Gastrocnemius medialis (tissue), 4 donors: ENCODE measurements around the gene INPP5D. TPM values are rescaled to one million over a fixed set of nuclear protein-coding genes. Genes with fewer than 3 reads are reported as not detected.

Experiments
- ATAC-seq, 2 donors: fragments of 150-250 bp; one replicate each; pipeline ENCODE4 v1.9.1; 2016
- DNase-seq, 2 donors: peaks; one replicate each; pipeline ENCODE4 v3.0.0-alpha.2; 2019
- H3K27ac ChIP-seq, 4 donors: fragments of 200-600 bp; sonication (generic); 1 replicate in 1 of 4; 2 replicates in 3 of 4; pipeline ENCODE4 v1.5.1; 2016 to 2018; ENCODE audit warnings: mild to moderate bottlenecking in 2 of 4, moderate library complexity in 1 of 4
- H3K27me3 ChIP-seq, 3 donors: fragments of 200-600 bp; sonication (generic) in 2 of 3; 1 replicate in 1 of 3; 2 replicates in 2 of 3; pipeline versions ENCODE4 v1.5.1 to v1.6.0; 2016 to 2019; ENCODE audit warnings: mild to moderate bottlenecking in 1 of 3, moderate library complexity in 1 of 3
- H3K36me3 ChIP-seq, 2 donors: fragments of 200-600 bp; sonication (generic) in 1 of 2; one replicate each; pipeline ENCODE4 v1.5.1; 2017 to 2018
- H3K4me1 ChIP-seq, 2 donors: fragments of 200-600 bp; sonication (generic) in 1 of 2; one replicate each; pipeline ENCODE4 v1.5.1; 2016 to 2017; ENCODE audit warnings: mild to moderate bottlenecking in 2 of 2
- H3K4me3 ChIP-seq, 4 donors: fragments of 200-600 bp; sonication (generic) in 3 of 4; 1 replicate in 1 of 4; 2 replicates in 3 of 4; pipeline ENCODE4 v1.5.1; 2016 to 2019; ENCODE audit warnings: mild to moderate bottlenecking in 2 of 4
- H3K9me3 ChIP-seq, 3 donors: fragments of 200-600 bp; sonication (generic) in 2 of 3; 1 replicate in 1 of 3; 2 replicates in 2 of 3; pipeline ENCODE4 v1.5.1; 2016 to 2019
- POLR2A ChIP-seq, 2 donors: fragments of 450-650 bp; IDR thresholded peaks; one replicate each; pipeline ENCODE4 v1.6.1; 2017; ENCODE audit warnings: antibody characterized with exemption in 2 of 2, mild to moderate bottlenecking in 2 of 2, moderate library complexity in 2 of 2
- in situ Hi-C, 4 donors: fragments of 200-750 bp; cut with MboI; loops; one replicate each; pipeline versions ENCODE4 v1.15.0 to v1.8.0; 2017; ENCODE audit warnings: low sequenced_read_pairs in 4 of 4
- intact Hi-C: fragments of 100-400 bp; cut with DNase I; formaldehyde crosslinking; loops from one replicate; pipeline ENCODE4 v1.15.1; 2023; ENCODE audit warnings: low total_unique reads
- total RNA-seq, 4 donors: library from RNA; depleted of rRNA; stranded (reverse); fragments of >200 nt; gene quantifications; one replicate each; pipeline versions ENCODE4 v1.1.0 to v1.2.3, GENCODE V29; 2016
- TF ChIP-seq, protein P1 (sequence below), 5 experiments: fragments of 450-650 bp in 3 of 5; fragments of 200-600 bp in 2 of 5; sonication (generic) in 2 of 5; IDR thresholded peaks in 4 of 5; conservative IDR thresholded peaks in 1 of 5; 1 replicate in 4 of 5; 2 replicates in 1 of 5; pipeline ENCODE4 v1.5.1; 2016 to 2019; ENCODE audit warnings: antibody characterized with exemption in 5 of 5, mild to moderate bottlenecking in 3 of 5, moderate library complexity in 3 of 5

The INPP5D gene
- total RNA-seq, 4 donors from 2014 or later, result 1.7 to 18.7 (median 4.9) TPM

DNA sequence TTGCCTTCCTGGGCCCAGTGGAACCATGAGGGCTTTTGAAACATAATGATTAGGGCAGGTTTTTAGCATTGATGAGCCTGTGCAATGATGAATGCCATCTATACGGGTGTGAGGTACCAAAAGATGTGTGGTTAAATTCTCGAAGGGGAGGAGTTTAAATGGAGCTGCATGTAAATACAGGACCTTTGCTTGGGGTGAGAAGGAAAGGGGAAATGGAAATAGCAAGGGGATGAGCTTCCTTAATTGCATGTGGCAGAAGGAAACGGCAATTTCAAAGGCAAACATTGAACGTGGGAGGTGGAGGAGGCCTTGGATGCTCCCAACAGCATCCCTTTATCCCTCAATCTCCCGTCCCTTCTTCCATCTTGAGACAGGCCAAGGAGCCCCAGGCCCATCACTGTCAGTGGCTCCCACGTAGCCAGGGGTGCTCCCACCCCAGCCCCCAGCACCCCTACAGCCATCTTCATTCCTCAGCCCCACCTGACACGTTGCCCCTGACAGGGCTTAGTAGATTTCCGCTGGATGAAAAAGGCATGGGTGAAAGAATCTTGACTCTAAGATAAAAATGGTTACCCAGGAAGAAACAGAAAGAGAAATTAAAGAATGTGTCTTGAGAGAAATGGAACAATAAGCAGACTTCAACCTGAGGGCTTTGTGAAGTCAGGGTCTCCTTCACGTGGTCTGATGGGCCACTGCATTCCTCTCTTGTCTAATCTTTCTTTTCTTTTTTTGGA is 32.5 kb downstream of the INPP5D start:
- H3K4me3 ChIP-seq, result no peak overlapping the region
- DNase-seq, result no peak
- H3K36me3 ChIP-seq, result no peaks in the 10 kb centered on the region
- intact Hi-C loops, result no loop called here
- no peak overlapping the region for H3K27ac ChIP-seq
- no peaks in the 10 kb centered on the region for H3K9me3 ChIP-seq
- TF ChIP-seq, protein P1, sequence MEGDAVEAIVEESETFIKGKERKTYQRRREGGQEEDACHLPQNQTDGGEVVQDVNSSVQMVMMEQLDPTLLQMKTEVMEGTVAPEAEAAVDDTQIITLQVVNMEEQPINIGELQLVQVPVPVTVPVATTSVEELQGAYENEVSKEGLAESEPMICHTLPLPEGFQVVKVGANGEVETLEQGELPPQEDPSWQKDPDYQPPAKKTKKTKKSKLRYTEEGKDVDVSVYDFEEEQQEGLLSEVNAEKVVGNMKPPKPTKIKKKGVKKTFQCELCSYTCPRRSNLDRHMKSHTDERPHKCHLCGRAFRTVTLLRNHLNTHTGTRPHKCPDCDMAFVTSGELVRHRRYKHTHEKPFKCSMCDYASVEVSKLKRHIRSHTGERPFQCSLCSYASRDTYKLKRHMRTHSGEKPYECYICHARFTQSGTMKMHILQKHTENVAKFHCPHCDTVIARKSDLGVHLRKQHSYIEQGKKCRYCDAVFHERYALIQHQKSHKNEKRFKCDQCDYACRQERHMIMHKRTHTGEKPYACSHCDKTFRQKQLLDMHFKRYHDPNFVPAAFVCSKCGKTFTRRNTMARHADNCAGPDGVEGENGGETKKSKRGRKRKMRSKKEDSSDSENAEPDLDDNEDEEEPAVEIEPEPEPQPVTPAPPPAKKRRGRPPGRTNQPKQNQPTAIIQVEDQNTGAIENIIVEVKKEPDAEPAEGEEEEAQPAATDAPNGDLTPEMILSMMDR (IDR thresholded peaks at IDR 0.05 in 4 of 5, conservative IDR thresholded peaks at IDR 0.05 in 1 of 5), result no peak
- no peak for TF ChIP-seq POLR2A (IDR thresholded peaks at IDR 0.05)
- ATAC-seq, result no peak
- no peaks in the 10 kb centered on the region for H3K4me1 ChIP-seq
- peaks cover 0 to 6% (median 5%) of the 10 kb centered on the region in 3 donors for H3K27me3 ChIP-seq
- in situ Hi-C loops, result no loop called here

DNA sequence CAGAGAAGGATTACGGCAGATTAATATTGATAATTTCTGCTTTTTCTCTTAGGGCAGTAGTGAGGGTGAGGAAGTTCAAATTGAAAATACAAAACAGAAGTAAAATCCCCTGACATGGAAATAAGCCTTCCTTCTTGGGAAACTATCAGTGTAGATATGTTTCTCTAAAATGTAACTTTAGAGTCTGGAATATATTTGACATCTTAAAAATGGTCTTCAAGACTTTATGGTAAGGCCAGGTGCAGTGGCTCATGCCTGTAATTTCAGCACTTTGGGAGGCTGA is 33.0 kb downstream of the INPP5D start:
- TF ChIP-seq, protein P1 (IDR thresholded peaks at IDR 0.05 in 4 of 5, conservative IDR thresholded peaks at IDR 0.05 in 1 of 5), result no peak
- no peak for TF ChIP-seq POLR2A (IDR thresholded peaks at IDR 0.05)
- no peaks in the 10 kb centered on the region for H3K9me3 ChIP-seq

DNA sequence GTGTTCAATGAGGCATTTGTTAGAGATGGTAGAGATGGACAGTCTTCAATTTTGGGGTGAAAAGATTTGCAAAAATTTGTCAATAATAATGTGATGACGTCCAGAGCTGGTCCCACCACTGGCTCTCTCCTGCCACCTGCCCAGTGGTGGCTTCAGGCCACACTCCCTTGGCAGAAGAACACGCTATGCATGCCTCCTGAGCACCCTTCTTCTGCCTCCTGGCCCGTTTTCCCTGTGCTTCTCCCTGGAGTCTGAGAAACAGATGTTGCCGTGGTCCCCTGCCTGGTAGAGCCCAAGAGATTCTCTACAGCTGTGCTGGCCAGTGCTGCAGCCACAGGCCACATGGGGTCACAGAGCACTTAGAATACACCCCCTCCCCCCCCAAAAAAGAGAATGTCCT is 33.6 kb downstream of the INPP5D start:
- DNase-seq (no peak), ATAC-seq (no peak)
- peaks cover 0 to 6% (median 5%) of the 10 kb centered on the region in 3 donors for H3K27me3 ChIP-seq
- no peaks in the 10 kb centered on the region for H3K9me3 ChIP-seq
- in situ Hi-C loops (no loop called here), intact Hi-C loops (no loop called here)
- H3K36me3 ChIP-seq, result no peaks in the 10 kb centered on the region
- no peak overlapping the region for H3K27ac ChIP-seq
- TF ChIP-seq, protein P1 (IDR thresholded peaks at IDR 0.05 in 4 of 5, conservative IDR thresholded peaks at IDR 0.05 in 1 of 5), result no peak
- no peak for TF ChIP-seq POLR2A (IDR thresholded peaks at IDR 0.05)
- no peaks in the 10 kb centered on the region for H3K4me1 ChIP-seq
- no peak overlapping the region for H3K4me3 ChIP-seq

More for the DNA sequence above, 33.0 kb downstream of the INPP5D start:
- H3K36me3 ChIP-seq, result no peaks in the 10 kb centered on the region
- no peak overlapping the region for H3K4me3 ChIP-seq
- DNase-seq (no peak), ATAC-seq (no peak)
- intact Hi-C loops (no loop called here), in situ Hi-C loops (no loop called here)
- no peak overlapping the region for H3K27ac ChIP-seq
- peaks cover 0 to 6% (median 5%) of the 10 kb centered on the region in 3 donors for H3K27me3 ChIP-seq
- no peaks in the 10 kb centered on the region for H3K4me1 ChIP-seq

DNA sequence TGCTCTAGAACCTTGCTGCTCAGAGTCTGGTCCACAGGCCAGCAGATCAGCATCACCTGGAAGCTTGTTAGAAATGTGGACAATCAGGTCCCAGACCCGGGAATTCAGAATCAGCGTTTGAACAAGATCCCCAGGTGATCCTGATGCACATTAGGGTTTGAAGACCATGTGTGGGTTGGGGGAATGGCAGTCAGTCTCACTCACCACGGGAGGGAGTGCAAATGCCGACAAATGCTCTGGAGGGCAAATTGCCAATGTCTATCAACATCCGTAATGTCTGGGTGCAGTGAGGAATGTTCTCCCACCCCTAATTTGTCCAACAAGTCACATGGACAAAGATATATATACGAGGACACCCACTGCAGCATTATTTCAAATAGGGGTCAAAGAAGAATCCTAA is 34.5 kb downstream of the INPP5D start:
- intact Hi-C loops (no loop called here), in situ Hi-C loops (no loop called here)
- H3K4me3 ChIP-seq, result no peak overlapping the region

More for the DNA sequence above, 34.5 kb downstream of the INPP5D start:
- H3K27ac ChIP-seq, result no peak overlapping the region
- no peaks in the 10 kb centered on the region for H3K9me3 ChIP-seq
- ATAC-seq (no peak), DNase-seq (no peak)
- peaks cover 0 to 4% (median 0%) of the 10 kb centered on the region in 3 donors for H3K27me3 ChIP-seq
- H3K36me3 ChIP-seq, result no peaks in the 10 kb centered on the region
- TF ChIP-seq POLR2A (IDR thresholded peaks at IDR 0.05), result no peak
- TF ChIP-seq, protein P1 (IDR thresholded peaks at IDR 0.05 in 4 of 5, conservative IDR thresholded peaks at IDR 0.05 in 1 of 5), result no peak
- no peaks in the 10 kb centered on the region for H3K4me1 ChIP-seq
